Hippocampal formation (tissue), 2 donors: ENCODE data around the gene TRAPPC3L.
A peak's percentile ranks its signal among the peaks of the same experiment; 100 is the strongest.
"Not testable (repeated sequence)": the region's sequence is repeated elsewhere in the genome, so short reads cannot be mapped to it uniquely, and the experiment has no call there.

Experiments
- DNase-seq, 2 donors: peaks; one replicate each; lab custom pipeline; 2025; lab: John Stamatoyannopoulos, UW

TRAPPC3L gene

DNA sequence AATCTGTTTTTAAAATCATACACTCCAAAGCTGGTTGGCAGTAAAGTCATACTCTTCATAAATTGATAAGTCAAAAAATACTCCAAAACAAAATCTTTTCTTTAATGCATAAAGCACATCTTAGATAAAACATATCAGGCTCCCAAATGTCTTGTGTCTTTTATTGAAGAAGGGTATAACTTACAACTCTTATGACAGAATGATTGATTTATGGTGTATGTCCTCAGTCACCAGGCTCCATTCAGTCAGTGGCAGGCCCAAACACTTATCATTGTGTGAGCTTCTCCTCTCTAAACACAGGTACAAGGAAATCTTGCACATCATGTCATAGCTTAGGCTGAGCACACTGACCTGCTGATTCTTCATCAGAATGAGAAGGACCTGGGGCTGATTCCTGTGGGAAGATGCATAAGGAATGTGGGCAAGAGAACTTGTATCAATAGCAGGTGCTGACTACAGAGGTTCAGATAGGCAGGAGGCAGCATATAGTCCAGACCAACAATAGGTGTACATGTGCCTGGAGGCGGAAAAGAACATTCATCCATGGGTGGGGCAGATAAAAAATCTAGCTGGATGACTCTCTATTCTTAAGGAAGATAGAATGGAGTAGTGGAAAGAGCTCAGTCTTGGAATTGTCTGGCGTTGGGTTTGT is 32.1 kb downstream of the TRAPPC3L start:
- no peak for DNase-seq

DNA sequence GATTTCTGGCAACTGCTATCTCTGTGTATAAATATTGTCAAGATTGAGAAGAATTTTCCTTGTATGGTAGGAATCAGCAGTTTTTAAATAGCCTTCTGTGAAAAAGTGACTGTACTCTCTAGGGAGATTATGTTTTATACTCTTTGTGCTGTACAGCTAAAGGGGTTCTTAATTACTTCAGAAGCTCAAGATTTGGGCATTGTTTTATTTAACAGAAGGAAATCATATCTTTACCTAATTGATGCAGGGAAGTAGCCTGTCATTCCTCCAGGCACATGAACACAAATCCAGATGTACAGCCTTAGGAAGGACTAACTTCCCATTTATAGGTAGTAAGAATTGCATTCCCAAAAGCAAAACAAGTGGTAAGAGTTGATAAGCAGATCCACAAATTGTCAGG is 32.8 kb downstream of the TRAPPC3L start:
- DNase-seq = no peak

DNA sequence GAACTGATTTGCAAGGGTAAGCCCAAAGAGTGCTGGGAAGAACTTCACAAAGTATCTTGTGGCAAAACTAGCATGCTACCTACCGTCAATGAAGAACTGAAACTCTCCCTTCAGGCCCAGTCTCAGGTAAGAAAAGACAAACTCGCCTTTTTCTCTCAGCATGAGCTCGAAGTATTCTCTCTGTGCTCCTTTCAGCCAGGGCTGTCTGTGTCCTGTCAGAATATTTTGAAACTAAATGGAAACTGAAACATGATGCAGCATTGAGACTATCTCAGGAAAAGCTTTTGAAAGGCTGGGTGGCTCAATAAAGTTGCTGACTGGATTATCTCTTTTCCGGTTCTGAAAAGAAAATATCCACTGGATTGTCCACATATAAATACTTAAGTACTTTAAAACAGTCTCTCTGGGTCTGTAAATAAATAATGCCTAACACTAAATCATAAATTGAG is 33.3 kb downstream of the TRAPPC3L start:
- no peak for DNase-seq

DNA sequence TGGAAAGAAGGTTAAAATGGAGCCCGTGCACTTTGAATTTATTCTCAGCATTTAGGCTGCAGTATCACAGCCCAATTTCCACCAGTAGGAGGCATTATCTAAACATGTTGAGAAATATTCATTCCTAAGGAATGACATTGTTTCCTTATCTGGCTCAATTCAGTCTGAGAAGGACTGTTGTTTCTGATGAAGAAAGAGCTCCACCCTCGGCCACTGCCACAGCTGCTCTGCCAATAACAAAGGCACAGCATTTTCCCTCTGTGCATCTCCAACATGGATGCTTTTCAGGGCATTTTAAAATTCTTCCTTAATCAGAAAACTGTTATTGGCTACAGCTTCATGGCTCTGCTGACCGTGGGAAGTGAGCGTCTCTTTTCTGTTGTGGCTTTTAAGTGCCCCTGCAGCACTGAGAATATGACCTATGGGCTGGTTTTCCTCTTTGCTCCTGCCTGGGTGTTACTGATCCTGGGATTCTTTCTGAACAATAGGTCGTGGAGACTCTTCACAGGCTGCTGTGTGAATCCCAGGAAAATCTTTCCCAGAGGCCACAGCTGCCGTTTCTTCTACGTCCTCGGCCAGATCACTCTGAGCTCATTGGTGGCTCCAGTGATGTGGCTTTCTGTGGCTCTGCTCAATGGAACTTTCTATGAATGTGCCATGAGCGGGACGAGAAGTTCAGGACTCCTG is 33.9 kb downstream of the TRAPPC3L start, which contains the start of gene CALHM5:
Gene CALHM5, plus strand, starts transcription at position 216 of the 687 bp plus-strand sequence. Its CDS starts 58 bp downstream, at position 274.
- peak in 1 of 2 donors; percentile 24 for DNase-seq

DNA sequence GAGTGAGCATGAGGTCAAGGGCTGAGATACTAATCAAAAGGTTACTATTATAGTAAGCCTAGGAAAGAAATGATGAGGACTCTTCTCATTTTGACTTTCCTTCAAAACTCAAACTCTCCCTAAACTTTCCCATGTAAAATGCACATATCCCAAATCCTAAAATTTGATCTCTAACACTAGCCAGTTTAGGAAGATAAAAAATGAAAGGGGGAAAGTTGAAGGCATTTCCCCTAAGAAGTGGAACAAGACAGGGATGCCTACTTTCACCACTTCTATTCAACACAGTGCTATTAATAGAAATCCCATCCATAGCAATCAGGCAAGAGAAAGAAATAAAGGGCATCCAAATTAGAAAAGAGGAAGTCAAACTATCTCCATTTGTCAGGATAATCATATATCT is 37.0 kb downstream of the TRAPPC3L start:
- no peak for DNase-seq

DNA sequence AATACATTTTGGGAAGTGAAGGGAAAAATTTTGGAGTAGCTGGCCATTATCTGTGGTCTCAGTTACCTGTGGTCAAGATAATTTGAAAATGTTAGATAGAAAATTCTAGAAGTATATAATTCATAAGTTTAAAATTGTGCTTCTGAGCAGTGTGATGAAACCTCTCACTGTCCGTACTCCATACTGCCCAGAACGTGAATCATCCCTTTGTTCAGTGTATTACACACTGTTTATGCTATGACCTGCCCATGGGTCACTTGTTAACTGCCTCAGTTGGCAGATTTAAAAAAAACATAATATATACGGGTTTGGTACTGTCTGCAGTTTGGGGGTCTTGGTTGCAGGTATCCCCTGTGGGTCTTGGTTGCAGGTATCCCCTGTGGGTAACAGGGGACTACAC is 38.2 kb downstream of the TRAPPC3L start:
- no peak for DNase-seq

DNA sequence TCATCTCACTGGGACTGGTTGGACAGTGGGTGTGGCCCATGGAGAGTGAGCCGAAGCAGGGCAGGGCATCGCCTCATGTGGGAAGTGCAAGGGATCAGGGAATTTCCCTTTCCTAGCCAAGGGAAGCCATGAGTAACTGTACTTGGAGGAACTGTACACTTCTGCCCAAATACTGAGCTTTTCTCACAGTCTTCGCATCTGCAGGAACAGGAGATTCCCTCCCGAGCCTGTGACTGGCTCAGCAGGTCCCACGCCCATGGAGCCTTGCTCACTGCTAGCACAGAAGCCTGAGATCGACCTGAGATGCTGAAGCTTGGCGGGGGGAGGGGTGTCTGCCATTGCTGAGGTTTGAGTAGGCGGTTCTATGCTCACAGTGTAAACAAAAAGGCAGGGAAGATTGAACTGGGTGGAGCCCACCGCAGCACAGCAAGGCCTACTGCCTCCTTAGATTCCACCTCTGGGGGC is 44.5 kb downstream of the TRAPPC3L start:
- DNase-seq = no peak

DNA sequence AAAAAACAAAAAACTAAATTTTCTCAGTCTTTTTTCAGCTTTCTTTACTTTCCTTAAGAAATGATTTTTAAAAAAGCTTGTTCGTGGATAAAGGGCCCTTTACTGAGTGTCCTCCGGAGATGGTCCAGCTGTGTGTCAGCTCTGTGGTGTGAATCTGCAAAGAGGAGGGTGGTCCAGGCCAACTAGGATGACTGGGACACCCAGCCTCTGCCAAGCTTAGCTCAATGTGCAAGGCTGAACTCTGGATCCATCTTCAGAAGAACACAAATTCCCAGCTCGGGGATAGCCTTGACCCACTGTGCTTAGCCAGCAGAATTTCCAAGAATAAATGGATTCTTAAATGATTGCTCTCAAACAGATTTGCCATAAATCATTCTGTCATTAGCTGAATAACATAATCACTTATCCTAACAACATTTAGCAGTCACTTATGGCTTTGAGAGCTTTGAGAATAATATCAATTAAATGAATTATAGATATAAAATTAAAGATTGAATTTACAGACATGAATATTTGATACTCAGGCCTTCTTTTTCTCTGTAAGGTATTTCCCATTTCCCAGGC is 48.3 kb downstream of the TRAPPC3L start:
- no peak for DNase-seq

DNA sequence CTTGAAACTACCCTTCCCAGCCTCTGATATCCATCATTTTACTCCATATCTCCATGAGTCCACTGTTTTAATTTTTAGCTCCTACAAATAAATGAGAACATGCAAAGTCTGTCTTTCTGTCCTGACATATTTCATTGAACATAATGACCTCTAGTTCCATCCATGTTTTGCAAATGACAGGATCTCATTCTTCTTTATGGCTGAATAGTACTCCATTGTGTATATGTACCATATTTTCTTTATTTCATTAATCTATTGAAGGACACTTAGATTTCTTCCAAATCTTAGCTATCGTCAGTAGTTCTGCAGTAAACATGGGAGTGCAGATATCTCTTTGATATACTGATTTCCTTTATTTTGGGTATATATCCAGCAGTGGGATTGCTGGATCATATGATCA is 50.3 kb downstream of the TRAPPC3L start:
- not testable (repeated sequence) for DNase-seq

DNA sequence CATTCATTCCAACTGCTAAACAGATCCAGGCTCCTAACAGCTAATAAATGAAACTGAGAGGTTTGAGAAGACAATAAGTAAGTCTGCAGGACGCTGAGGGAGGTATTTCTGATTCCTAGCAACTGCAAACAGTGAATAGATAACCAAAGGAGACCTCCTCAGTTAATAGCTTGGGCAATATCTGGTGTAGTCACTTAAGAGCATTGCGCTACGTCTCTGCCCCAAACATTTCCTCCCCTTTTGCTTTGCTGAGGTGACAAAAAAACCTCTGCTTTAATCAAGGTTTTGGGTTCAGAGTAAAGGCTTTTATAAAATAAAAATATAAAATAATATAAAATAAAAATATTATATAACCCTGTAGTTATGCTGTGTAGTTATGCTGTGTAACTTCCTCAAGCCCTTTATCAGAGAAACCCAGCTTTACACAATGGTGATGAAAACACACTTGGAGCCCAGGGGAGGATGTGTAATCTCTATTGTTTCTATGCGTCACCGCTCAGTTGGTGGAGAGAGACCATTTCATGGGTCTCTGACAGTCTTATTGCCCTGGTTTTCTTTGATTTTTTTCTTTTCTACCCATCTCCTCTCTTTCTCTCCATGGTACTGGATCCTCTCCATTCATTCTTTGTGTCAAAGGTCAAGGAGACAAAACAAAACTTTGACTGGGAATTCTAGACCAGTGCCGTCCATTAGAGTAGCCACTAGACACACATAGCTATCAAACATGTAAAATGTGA is 53.0 kb downstream of the TRAPPC3L start:
- DNase-seq = no peak

DNA sequence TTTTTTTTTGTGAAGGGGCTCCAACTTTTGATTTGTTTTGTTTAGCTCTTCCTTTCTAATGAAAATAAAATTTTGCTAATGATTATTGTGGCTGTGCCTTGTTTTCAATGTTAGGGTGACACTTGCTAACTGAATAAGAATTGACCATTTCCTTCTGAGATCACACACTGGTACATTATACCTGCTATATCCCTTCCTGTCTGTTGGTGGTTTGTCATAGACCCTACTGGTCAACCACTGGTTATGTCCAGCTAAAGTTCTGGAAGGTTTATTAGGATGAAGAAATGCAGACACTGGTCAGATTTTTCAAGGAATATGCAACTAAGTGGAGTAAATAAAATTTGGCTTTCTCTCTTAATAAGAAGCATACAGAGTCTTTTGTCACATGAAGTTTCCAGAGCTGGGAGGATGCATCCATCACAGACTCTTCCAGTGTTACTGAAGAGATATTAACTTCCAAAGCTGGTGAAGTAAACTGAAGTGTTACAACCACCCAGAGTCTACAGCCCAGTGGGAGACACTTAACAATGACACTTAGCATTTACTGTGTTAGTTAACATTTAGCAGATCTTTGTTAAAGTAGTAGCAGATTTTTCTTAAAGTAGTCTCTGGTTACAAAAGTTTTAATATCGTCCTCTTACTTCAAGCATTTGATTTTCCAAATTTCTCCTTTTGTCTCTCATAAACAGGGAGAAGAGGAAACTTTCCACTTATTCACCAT is 53.7 kb downstream of the TRAPPC3L start:
- no peak for DNase-seq

DNA sequence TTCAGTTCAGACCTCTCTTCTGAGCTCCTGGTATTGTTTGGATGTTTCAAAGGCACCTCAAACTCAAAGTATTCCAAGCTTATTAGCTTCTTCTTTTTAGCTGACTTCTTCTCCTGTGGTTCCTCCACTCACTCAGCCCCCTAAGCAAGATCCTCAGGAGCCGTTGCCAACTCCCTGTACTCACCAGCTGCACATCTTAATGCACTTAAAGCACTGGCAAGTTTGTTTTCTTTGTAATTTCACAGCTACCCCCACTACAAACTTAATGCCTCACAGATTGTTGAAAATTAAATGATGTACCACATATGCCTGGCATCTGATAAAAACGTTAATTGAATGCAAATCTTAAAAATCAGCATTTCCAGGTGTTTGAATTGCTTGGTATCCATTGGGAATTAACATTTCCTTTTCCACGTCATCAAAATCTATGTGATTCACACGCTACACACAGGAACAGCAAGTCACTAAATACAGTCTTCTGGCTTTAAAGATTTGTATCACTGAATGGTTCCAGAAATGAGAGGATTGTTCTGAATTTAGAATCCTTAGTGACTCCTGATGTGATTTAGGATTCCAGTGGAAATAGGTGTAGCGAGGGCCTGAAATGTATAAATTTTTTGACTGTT is 59.8 kb downstream of the TRAPPC3L start:
- no peak for DNase-seq

DNA sequence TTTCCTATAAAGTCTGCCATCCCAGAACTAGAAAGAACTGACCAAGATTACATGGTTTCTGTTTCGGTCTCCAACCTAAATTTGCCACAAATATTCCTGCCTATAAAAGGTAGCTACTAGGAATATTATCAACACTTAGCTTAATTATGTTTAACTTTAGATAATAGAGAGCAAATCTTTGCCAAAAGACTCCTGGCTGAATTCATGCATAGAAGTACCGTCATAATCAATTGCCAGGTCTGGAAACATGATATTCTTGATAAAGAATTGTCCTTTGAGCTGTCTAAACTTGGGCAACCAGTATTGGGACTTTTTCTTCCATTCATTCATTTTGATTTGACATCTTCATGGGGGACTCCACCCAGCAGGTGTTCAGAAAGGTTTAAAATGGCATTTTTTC is 61.9 kb downstream of the TRAPPC3L start:
- DNase-seq = no peak

DNA sequence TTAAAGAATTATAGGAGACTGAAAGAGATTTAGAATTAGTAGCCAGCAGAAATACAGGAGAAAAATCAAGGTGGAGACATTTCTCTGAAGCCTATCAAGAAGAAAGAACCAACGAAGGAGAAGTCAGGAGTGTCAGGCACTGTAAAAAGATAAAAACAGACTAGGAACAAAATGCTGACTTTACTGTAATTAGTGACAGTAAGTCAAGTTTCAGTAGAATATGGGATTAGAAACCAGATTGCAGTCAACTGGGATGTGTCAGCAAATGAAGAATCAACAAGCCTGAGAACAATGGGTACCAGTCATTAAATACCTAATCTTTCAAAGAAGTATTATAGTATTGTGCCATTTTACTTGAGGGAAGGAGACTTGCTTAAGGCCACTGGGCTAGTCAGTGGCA is 62.7 kb downstream of the TRAPPC3L start:
- no peak for DNase-seq

DNA sequence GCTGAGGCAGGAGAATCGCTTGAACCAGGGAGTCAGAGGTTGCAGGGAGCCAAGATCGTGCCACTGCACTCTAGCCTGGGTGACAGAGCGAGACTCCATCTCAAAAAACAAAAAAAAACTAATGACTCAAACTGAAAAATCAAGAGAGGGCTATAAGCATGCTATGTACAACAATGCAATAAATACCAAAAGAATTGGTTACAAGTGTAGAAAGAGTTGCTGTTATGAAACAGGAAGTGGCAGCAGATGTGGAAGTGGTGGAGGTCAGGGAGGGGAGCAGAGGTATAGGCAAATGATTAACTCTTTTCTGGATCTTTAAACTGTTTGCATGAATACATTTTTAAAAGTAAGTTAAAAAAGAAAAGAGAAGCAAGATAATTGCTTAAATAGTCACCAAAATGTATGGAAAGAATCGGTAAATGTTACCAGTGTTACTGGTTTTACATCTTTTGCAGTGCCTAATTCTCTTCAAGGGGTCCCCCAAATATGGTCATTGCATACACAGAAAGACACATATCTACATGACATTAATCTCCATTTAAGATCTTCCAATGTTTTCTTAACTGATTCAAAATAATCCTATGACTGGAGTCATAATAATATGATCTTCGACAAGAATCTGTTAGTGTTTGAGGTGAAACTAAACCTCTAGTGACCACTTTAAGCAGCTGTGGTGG is 69.3 kb downstream of the TRAPPC3L start:
- DNase-seq = no peak

DNA sequence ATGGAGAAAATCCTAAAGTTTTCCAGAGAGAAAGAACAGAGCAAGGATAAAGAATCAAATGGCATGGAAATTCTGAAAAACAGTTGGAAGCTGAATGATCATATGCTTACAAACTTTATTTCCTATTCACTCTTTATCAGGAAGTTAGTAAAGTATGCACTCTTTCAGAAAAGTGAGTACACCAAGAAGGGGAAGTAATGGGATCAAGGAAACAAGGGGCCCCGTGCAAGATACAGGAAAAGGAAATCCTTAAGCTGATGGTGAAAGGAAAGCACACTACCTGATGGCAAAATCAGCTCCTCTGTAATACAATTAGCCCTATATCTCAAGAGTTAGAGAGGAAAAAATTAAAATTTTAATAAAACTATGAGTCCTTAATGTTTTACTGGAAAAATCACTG is 70.3 kb downstream of the TRAPPC3L start:
- DNase-seq = no peak

DNA sequence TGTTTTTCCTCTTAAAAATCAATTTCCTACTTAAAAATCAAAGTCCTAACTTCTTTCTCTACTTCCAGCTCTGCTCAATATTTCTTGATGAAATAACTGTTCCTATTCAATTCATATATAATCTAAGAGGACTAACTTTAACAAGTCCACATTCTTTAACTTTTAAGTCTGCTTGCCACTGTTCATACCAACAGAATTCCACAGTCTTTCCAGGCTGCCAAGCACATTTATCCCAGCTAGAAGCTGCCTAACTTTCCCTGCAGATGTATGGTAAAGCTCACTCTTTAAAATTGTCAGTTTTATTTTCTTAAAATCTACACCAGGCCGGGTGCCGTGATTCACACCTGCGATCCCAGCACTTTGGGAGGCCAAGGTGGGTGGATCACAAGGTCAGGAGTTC is 72.8 kb downstream of the TRAPPC3L start:
- DNase-seq = no peak

DNA sequence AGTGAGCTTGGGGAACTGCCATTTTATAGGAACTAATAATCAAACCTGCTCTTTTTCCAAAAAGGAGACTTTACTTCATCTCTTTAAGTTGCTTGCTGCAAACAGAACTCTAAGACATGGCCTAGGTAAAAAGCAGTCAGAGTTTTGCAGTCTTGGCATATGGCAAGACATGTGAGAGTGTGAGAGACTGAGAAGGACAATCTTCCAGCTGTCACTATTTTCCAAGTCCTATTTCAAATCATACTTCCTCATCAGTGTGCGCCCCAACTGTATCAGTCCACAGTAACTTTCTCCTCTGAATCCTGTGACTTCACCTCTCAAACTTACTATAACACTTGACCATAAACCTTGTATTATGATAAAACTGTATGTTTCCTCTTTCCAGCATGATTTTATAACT is 74.0 kb downstream of the TRAPPC3L start:
- DNase-seq = no peak

DNA sequence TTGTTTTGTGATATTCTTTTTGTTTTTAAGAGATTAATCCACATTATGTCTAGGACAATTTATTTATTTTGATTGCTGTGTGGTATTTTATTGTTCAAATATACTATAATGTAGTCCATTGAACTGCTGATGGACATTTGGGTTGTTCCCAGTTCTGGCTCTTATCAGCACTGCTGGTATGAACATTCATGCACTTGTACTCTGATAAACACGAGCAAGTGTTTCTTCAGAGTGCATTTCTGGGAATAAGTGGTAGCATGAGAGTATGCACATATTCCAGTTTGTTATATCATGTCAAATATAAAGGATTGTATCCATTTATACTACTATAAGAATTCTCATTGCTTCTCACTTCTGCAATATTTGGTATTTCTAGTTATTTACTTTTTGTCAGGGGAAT is 77.2 kb downstream of the TRAPPC3L start:
- DNase-seq = no peak

DNA sequence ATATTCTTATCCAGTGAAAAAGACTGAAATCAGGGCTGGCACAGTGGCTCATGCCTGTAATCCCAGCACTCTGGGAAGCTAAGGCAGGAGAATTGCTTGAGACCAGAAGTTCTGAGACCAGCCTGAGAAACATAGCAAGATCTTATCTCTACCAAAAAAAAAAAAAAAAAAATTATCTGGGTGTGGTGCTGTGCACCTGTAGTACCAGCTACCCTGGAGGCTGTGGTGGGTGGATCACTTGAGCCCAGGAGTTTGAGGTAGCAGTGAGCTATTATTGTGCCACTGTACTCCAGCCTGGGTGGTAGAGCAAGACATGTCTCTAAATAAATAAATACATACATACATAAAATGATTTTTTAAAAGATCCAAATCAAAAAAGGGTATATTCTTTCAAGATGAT is 78.0 kb downstream of the TRAPPC3L start:
- DNase-seq = no peak

DNA sequence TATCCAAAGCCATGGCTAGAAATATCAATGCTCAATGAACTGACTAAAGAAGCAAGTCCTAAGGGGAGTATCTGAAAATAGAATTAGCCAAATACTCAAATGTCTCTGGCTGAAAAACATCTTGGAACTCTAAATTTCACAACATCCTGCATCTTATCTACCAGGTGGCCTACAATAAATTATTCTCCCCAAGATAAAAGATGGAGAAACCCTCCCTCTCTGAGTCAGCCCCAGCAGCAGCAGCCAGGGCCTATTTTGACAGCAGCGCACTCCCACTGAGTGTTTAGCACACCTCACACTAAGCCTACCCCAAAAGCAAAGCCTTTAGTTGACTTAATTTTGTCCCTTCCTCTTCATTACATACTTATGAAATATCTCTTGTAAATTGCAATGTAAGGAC is 78.4 kb downstream of the TRAPPC3L start:
- DNase-seq = no peak
